Adrenal gland (tissue), 12 donors: ENCODE results near the gene ITGB6. TPM values are rescaled to one million over a fixed set of nuclear protein-coding genes. Genes with fewer than 3 reads are reported as not detected.

ENCODE experiments used
- DNase-seq, 7 donors: peaks; one replicate each; pipeline ENCODE4 v3.0.0-alpha.2; 2019 to 2020
- H3K27ac ChIP-seq, 5 donors: fragments of 200-600 bp; sonication (generic) in 4 of 5; 1 replicate in 3 of 5; 2 replicates in 2 of 5; pipeline versions ENCODE4 v1.5.1 to v1.8.0; 2016 to 2020; ENCODE audit warnings: mild to moderate bottlenecking in 1 of 5
- H3K27me3 ChIP-seq: fragments of 200-600 bp; 2 replicates; pipeline ENCODE4 v1.8.0; 2021
- H3K36me3 ChIP-seq, 2 donors: fragments of 200-600 bp; replicated peaks in 1 of 2; 1 replicate in 1 of 2; 2 replicates in 1 of 2; pipeline versions ENCODE4 v1.5.1 to v1.8.0; 2018 to 2022
- H3K4me1 ChIP-seq, 2 donors: fragments of 200-600 bp; replicated peaks in 1 of 2; 1 replicate in 1 of 2; 2 replicates in 1 of 2; pipeline versions ENCODE4 v1.5.1 to v1.8.0; 2018 to 2021
- H3K4me3 ChIP-seq, 4 donors: fragments of 200-600 bp; sonication (generic) in 3 of 4; one replicate each; pipeline ENCODE4 v1.5.1; 2016 to 2018
- H3K9me3 ChIP-seq, 3 donors: fragments of 200-600 bp; sonication (generic) in 1 of 3; replicated peaks in 1 of 3; 1 replicate in 2 of 3; 2 replicates in 1 of 3; pipeline versions ENCODE4 v1.5.1 to v1.8.0; 2016 to 2021
- POLR2A ChIP-seq, 2 donors: fragments of 450-650 bp; IDR thresholded peaks; one replicate each; pipeline ENCODE4 v1.6.1; 2017; ENCODE audit warnings: antibody characterized with exemption in 2 of 2, mild to moderate bottlenecking in 2 of 2, moderate library complexity in 1 of 2
- WGBS, 4 donors: extraction: QIAGEN DNeasy Blood & Tissue Kit in 2 of 4; methylation state at CpG; one replicate each; pipeline versions ENCODE4 v1.1.5 to v1.1.7; 2013 to 2017; 5-methylcytosine and 5-hydroxymethylcytosine counted together
- intact Hi-C, 2 donors: fragments of 100-400 bp; cut with DNase I; formaldehyde crosslinking; loops; one replicate each; pipeline versions ENCODE4 v1.14.1 to v1.15.0; 2022 to 2023
- polyA plus RNA-seq, 3 donors: library from polyadenylated mRNA; stranded (reverse); fragments of 200-250 nt in 2 of 3; fragments of 350-450 nt in 1 of 3; fragmentation: Illumina TruSeq in 1 of 3; extraction: RNeasy Lipid Tissue Mini Kit (QIAGEN cat#74804) in 1 of 3; gene quantifications; one replicate each; pipeline ENCODE4 v1.2.3, GENCODE V29; 2013 to 2014
- total RNA-seq, 9 donors: library from RNA; depleted of rRNA in 4 of 9; stranded (reverse); fragments of >200 nt in 4 of 9; fragments of 120-200 nt in 1 of 9; fragmentation: NEBNext Ultra II Directional in 1 of 9; extraction: Animal tissue kit (Norgen Biotek cat#: 25700) in 1 of 9; gene quantifications; one replicate each; pipeline versions ENCODE4 v1.1.0 to v1.2.4, GENCODE V29; 2013 to 2023
- TF ChIP-seq, protein P1 (sequence below), 6 experiments: fragments of 450-650 bp in 4 of 6; fragments of 200-600 bp in 2 of 6; sonication (generic) in 1 of 6; IDR thresholded peaks; 1 replicate in 5 of 6; 2 replicates in 1 of 6; pipeline versions ENCODE4 v1.5.1 to v1.8.0; 2016 to 2021; ENCODE audit warnings: antibody characterized with exemption in 6 of 6, mild to moderate bottlenecking in 2 of 6, moderate library complexity in 1 of 6
- donor health status: healthy with polysubstance abuse.
- donor health status: Bipolar disorder and iron deficiency.
- donor health status: DM: yes; HTN: yes; CAD: no.
- donor health status: DM: no; HTN: no; CAD: no.
- donor health status: DM: no; HTN: no; CAD: no.
- donor health status: DM: yes; HTN: yes; CAD: no.

ITGB6 gene
- total and polyA plus RNA-seq, 12 donors, result 0.08 to 0.53 (median 0.18) TPM; not detected in 9

- WGBS, 4 donors, result 92 to 96% (median 94%) methylated on average over 4 of the region's 4 CpGs
- TF ChIP-seq, protein P1, sequence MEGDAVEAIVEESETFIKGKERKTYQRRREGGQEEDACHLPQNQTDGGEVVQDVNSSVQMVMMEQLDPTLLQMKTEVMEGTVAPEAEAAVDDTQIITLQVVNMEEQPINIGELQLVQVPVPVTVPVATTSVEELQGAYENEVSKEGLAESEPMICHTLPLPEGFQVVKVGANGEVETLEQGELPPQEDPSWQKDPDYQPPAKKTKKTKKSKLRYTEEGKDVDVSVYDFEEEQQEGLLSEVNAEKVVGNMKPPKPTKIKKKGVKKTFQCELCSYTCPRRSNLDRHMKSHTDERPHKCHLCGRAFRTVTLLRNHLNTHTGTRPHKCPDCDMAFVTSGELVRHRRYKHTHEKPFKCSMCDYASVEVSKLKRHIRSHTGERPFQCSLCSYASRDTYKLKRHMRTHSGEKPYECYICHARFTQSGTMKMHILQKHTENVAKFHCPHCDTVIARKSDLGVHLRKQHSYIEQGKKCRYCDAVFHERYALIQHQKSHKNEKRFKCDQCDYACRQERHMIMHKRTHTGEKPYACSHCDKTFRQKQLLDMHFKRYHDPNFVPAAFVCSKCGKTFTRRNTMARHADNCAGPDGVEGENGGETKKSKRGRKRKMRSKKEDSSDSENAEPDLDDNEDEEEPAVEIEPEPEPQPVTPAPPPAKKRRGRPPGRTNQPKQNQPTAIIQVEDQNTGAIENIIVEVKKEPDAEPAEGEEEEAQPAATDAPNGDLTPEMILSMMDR (IDR thresholded peaks at IDR 0.05), result no peak
- TF ChIP-seq POLR2A (IDR thresholded peaks at IDR 0.05), result no peak
- H3K27ac ChIP-seq, result no peak overlapping the region
- DNase-seq, result no peak
- H3K4me3 ChIP-seq, result no peak overlapping the region
- peaks cover 19 to 24% of the 10 kb centered on the region in 2 donors for H3K4me1 ChIP-seq
- no peaks in the 10 kb centered on the region for H3K36me3 ChIP-seq
- intact Hi-C loops, result no loop called here
- no peaks in the 10 kb centered on the region for H3K9me3 ChIP-seq
- H3K27me3 ChIP-seq, result no peaks in the 10 kb centered on the region
Observed at GRCh38 chr2:160238392-160238791, 38.3 kb upstream of the ITGB6 start.

DNA sequence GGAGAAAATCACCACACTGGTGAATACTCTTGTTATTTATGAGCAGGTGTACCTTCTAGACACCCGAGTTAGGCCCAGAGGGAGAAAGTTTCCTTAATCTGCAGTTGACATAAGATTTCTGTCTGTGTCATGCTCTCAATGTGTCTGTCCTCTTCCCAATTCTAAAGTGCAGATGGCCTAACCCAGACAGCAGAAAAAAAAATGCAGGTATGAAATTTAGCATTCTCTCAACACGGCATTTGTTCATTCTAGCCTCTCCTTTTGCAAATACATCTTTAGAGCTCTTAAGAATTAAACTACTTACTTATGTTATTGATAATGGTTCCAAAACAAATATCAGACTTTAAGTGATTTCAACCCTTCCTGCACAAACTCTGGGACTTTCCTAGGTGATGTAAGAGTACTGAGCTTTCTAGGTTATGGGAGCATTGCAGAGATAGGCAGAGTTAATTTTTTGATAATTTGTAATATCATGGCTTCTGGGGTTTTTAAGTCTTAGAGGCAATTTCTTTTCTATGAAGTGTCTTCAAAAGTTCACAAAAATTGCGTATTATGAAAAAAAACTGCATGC, 32.9 kb upstream of the ITGB6 start:
- Histone ChIP-seq H3K36me3 (no peaks in the 10 kb centered on the region), H3K27ac (no peak overlapping the region), H3K27me3 (no peaks in the 10 kb centered on the region), H3K4me1 (peaks cover 14 to 19% of the 10 kb centered on the region in 2 donors), H3K4me3 (no peak overlapping the region), H3K9me3 (no peaks in the 10 kb centered on the region)
- intact Hi-C loops, result no loop called here
- TF ChIP-seq POLR2A (IDR thresholded peaks at IDR 0.05), result no peak
- TF ChIP-seq, protein P1 (IDR thresholded peaks at IDR 0.05), result no peak
- WGBS, 4 donors, result 86 to 97% (median 93%) methylated on average over 3 of the region's 3 CpGs
- DNase-seq, result no peak

DNA sequence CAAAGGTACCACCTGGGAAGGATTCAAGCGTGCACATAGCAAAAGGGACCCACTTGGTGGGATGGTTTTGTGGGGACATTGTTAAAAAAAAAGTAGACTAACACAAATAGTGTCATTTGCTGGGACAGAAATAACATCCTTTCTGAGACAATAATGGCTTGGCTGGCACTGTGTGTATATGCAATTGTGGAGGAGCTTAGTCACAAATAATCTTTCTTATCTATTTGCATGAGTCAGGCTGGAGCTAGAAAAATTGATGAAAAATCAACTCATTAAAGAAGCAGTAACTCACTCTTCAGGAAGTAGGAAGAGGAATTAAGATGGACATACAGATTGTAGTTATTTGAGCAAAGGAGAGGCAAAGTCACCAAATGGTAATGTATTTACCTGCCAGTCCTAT, 29.5 kb upstream of the ITGB6 start:
- 62 to 87% (median 75%) methylated on average over 1 of the region's 1 CpG for whole genome bisulfite sequencing, 4 donors
- intact Hi-C loops, result no loop called here
- Histone ChIP-seq H3K27ac (peak overlapping the region in 3 of 5 donors; percentile 7 to 69 (median 41)), H3K9me3 (no peaks in the 10 kb centered on the region), H3K4me3 (no peak overlapping the region), H3K36me3 (no peaks in the 10 kb centered on the region), H3K27me3 (no peaks in the 10 kb centered on the region), H3K4me1 (peaks cover 14 to 28% of the 10 kb centered on the region in 2 donors)
- TF ChIP-seq POLR2A (IDR thresholded peaks at IDR 0.05), result no peak
- TF ChIP-seq, protein P1 (IDR thresholded peaks at IDR 0.05), result no peak
- peak in 3 of 7 donors; percentile 40 to 56 (median 56) for DNase-seq

DNA sequence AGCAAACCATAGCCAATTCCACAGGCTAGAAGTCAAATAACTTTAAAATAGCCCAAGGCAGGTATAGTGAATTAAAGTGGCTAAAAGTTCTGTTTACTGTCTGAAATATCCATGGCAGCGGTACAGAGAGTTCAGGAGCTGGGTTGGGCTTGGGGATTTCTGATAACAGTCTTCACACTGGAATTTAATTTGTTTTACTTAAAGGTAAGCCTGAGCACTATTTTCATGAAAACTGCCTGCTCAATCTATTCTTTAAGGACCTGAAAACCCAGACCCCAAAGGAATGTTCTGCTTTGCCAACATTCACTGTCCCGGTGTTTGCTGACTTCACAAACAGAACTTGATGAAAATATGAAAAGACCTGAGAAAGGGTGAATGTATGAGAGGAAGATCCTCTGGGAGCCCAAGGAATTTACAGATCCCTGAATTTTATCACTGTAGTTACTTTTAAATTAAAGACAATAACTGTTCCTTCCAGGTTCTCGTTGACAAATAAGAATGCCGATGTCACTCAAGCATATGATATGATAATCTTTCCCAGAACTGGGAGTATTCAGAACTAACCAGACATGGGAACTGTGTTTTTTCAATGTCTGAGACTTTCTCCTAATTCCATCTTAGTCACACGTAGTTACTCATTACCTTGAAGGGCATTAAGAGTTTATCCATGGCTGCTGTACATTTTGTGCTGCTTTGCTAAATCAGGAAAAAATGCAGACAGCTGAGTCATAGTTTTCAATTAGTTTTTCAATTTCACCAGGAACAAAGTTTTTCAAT, 28.3 kb upstream of the ITGB6 start:
- intact Hi-C loops, result no loop called here
- 68 to 82% (median 79%) methylated on average over 5 of the region's 5 CpGs for WGBS, 4 donors
- H3K27ac ChIP-seq, result peak overlapping the region in 2 of 5 donors; percentile 46 to 69
- peaks cover 14 to 36% of the 10 kb centered on the region in 2 donors for H3K4me1 ChIP-seq
- H3K36me3 ChIP-seq, result no peaks in the 10 kb centered on the region
- TF ChIP-seq, protein P1 (IDR thresholded peaks at IDR 0.05), result no peak
- TF ChIP-seq POLR2A (IDR thresholded peaks at IDR 0.05), result no peak
- H3K4me3 ChIP-seq, result no peak overlapping the region
- no peaks in the 10 kb centered on the region for H3K27me3 ChIP-seq
- no peaks in the 10 kb centered on the region for H3K9me3 ChIP-seq
- DNase-seq, result no peak
